KMS-11 (cell line): ENCODE measurements around the gene ZNF689.
A peak's percentile ranks its signal among the peaks of the same experiment; 100 is the strongest.

ENCODE experiments used
- H2AFZ ChIP-seq: fragments of 200-600 bp; sonication (generic); 2 replicates; pipeline ENCODE4 v1.6.1; 2016; ENCODE audit warnings: antibody characterized with exemption, mixed run types, low read depth
- H3K27ac ChIP-seq: fragments of 200-600 bp; sonication (generic); 2 replicates; pipeline ENCODE4 v1.6.1; 2016; ENCODE audit warnings: mild to moderate bottlenecking, mixed run types
- H3K27me3 ChIP-seq: fragments of 200-600 bp; sonication (generic); 2 replicates; pipeline ENCODE4 v1.6.1; 2017; ENCODE audit warnings: mild to moderate bottlenecking, low read depth, mixed run types, moderate library complexity; ENCODE audit not compliant: insufficient read depth
- H3K36me3 ChIP-seq: fragments of 200-600 bp; sonication (generic); 2 replicates; pipeline ENCODE4 v1.6.1; 2017; ENCODE audit warnings: mild to moderate bottlenecking, mixed run types; ENCODE audit not compliant: insufficient read depth
- H3K4me1 ChIP-seq: fragments of 200-600 bp; sonication (generic); 2 replicates; pipeline ENCODE4 v1.6.1; 2016; ENCODE audit warnings: mild to moderate bottlenecking, low read depth, mixed run types; ENCODE audit not compliant: poor library complexity, severe bottlenecking
- H3K4me2 ChIP-seq: fragments of 200-600 bp; sonication (generic); 2 replicates; pipeline ENCODE4 v1.7.0; 2016; ENCODE audit warnings: mild to moderate bottlenecking, mixed run types
- H3K4me3 ChIP-seq: fragments of 200-600 bp; sonication (generic); IDR thresholded peaks from 2 replicates; pipeline ENCODE4 v1.6.1; 2017; ENCODE audit warnings: low read depth, low read length, mixed read lengths; ENCODE audit not compliant: insufficient read depth
- H3K79me2 ChIP-seq: fragments of 200-600 bp; sonication (generic); 2 replicates; pipeline ENCODE4 v1.6.1; 2016; ENCODE audit warnings: low read depth, mixed run types; ENCODE audit not compliant: insufficient read depth
- H3K9ac ChIP-seq: fragments of 200-600 bp; sonication (generic); 2 replicates; pipeline ENCODE4 v1.6.1; 2016; ENCODE audit warnings: mild to moderate bottlenecking, mixed run types
- H4K20me1 ChIP-seq: fragments of 200-600 bp; sonication (generic); 2 replicates; pipeline ENCODE4 v1.6.1; 2016; ENCODE audit warnings: mild to moderate bottlenecking, mixed run types; ENCODE audit not compliant: insufficient read depth
- TF ChIP-seq, protein P1 (sequence below): fragments of 200-600 bp; sonication (generic); conservative IDR thresholded peaks from 2 replicates; pipeline ENCODE4 v1.6.1; 2017; ENCODE audit warnings: low read depth, mild to moderate bottlenecking, antibody characterized with exemption, low read length, moderate library complexity, mixed read lengths

ZNF689 gene

GRCh38 chr16:30574678-30575077, 35.5 kb downstream of the ZNF689 start:
- Histone ChIP-seq H3K27ac (no peak overlapping the region), H3K4me1 (peaks cover 34% of the 10 kb centered on the region), H4K20me1 (no peaks in the 10 kb centered on the region), H3K9ac (no peak overlapping the region), H2AFZ (no peak overlapping the region), H3K79me2 (peaks cover 22% of the 10 kb centered on the region), H3K27me3 (no peaks in the 10 kb centered on the region), H3K4me3 (no peak overlapping the region), H3K4me2 (no peak overlapping the region), H3K36me3 (no peaks in the 10 kb centered on the region)
- TF ChIP-seq, protein P1, sequence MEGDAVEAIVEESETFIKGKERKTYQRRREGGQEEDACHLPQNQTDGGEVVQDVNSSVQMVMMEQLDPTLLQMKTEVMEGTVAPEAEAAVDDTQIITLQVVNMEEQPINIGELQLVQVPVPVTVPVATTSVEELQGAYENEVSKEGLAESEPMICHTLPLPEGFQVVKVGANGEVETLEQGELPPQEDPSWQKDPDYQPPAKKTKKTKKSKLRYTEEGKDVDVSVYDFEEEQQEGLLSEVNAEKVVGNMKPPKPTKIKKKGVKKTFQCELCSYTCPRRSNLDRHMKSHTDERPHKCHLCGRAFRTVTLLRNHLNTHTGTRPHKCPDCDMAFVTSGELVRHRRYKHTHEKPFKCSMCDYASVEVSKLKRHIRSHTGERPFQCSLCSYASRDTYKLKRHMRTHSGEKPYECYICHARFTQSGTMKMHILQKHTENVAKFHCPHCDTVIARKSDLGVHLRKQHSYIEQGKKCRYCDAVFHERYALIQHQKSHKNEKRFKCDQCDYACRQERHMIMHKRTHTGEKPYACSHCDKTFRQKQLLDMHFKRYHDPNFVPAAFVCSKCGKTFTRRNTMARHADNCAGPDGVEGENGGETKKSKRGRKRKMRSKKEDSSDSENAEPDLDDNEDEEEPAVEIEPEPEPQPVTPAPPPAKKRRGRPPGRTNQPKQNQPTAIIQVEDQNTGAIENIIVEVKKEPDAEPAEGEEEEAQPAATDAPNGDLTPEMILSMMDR, result no peak

DNA sequence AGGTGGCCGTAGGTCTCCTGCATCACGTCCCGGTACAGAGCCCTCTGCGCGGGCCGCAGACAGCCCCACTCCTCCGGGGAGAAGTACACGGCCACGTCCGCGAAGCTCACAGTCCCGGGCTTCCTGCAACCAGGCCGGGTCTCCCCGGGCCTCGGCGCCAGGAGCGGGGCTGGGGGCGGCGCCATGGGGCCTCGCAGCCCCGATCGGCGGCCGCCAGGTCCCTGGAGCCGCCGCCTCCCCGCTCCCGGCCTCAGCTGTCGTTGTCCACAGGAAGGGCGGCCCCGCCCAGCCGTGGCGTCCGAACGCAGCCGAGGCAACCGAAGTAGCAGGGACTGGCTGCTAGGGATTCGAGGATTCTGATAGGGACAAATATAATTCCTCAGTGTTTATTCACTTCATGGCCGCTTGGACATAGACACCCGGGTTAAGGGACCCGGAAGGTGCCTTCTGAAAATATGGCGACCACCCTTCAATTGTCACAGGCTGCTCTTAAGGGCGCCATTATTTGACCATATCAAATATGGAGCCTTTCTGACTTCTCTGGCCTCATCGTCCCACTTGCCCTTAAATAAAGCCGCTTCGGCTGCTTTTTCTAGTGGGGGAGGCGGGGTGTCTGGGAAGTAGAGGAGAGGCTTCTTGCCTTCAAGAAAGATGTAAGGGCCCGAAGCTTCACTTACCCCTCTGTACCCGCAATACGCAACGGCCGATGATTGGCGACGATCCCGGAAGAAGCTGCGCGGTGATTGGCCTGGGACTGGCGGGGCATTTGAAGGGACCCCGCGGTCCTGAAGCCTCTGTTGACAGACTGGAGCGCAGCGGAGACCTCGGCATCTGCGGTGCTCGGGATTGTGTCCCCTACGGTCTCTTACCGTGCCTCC, 38.5 kb downstream of the ZNF689 start, which contains the start of gene ZNF688:
ZNF688 (minus strand) TSS at position 270 of the 878 bp plus-strand sequence; CDS start at position 185, 85 bp downstream.
- peak within 1 kb of the TSS; percentile 86 for H2AFZ ChIP-seq
- peaks cover 62% of the 10 kb centered on the region for H3K4me1 ChIP-seq
- H4K20me1 ChIP-seq, result no peaks in the 10 kb centered on the region
- peak within 1 kb of the TSS; percentile 81 for H3K4me2 ChIP-seq
- no peaks in the 10 kb centered on the region for H3K36me3 ChIP-seq
- H3K9ac ChIP-seq, result peak within 1 kb of the TSS; percentile 92
- TF ChIP-seq, protein P1, result no peak
- H3K27me3 ChIP-seq, result no peaks in the 10 kb centered on the region
- H3K79me2 ChIP-seq, result peaks cover 22% of the 10 kb centered on the region
- H3K4me3 ChIP-seq, result no peak within 1 kb of the TSS
- peak within 1 kb of the TSS; percentile 83 for H3K27ac ChIP-seq

DNA sequence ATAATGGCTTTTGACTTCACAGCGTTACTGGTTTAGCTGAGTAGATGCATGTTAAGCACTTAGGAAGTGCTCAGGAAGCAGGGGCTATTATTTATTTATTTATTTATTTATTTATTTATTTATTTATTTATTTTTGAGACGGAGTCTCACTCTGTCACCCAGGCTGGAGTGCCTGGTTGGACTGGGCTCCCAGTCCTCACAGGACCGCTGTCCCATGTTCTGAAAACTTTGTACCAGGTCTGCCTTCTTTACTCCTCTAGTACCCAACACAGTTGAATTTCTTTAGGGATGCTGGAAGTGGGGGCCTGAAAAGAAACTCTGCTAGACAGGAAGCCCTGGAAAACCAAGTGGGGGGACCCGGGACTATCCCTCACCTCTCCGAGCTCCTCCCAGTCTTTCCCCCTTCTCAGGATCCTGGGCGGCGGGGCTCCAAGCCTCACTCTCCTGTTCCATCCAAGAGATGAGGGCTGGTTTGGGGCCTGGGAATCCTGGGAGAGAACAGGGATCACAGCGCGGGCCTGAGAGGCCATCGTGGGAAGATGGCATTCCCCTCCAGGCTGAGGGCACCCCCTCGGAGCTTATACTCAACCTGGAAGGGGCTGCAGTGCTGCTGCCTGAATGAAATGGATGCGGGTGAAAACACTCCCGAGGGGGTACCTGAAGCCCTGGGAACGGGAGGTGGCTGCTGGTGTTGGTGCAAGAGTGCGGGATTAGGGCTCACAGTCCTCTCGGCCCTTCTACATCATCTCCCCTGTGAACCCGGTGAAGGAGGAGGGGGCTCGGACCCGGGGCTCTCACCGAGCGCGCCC, 39.3 kb downstream of the ZNF689 start:
- TF ChIP-seq, protein P1, result no peak
- Histone ChIP-seq H3K4me2 (peak overlapping the region; percentile 81), H3K27ac (peak overlapping the region; percentile 83), H2AFZ (peak overlapping the region; percentile 86), H3K4me1 (peaks cover 70% of the 10 kb centered on the region), H4K20me1 (no peaks in the 10 kb centered on the region), H3K36me3 (no peaks in the 10 kb centered on the region), H3K79me2 (peaks cover 22% of the 10 kb centered on the region), H3K4me3 (no peak overlapping the region), H3K9ac (peak overlapping the region; percentile 92), H3K27me3 (no peaks in the 10 kb centered on the region)

DNA sequence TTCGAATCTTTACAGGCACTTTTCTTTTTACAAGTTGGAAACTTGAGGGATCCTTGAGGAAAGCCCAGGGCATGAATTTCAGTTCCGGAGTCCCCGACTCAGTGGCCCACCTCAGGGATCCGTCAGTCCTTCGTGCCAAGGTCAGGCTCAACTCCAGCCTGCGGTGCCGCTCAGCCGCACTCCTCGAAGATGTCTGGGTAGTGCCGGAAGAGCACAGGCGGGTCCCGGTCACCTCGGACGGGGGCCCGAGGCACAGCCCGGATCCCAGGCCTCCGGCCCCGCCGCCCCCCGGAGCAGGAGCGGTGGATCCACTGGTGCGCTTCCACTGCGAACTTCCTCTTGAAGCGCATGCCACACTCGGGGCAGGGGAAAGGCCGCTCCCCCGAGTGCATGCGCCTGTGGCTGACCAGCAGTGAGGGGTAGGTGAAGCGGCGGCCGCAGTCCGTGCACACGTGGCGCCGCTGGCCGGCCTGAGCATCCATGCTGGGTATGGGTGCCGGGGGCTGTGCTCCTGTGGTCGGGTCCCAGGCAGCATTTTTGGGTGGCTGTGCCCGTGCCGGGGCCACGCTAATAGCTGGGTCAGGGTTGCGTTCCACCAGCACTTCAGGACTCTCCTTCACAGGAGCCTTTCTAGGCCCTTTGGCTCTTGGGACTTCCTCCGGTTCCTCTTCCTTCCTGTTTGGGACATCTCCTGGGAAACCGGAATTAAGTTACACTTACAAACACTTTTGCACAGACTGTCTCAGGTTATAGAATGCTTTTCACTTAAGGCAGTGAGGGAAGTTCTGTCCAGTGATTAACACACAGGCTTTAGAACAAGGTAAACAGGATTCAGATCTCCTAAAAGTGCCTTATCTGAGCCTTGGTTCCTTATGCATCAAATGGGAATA, 40.2 kb downstream of the ZNF689 start:
- no peak overlapping the region for H3K9ac ChIP-seq
- H3K4me3 ChIP-seq, result no peak overlapping the region
- H3K79me2 ChIP-seq, result peaks cover 18% of the 10 kb centered on the region
- H3K27ac ChIP-seq, result no peak overlapping the region
- H4K20me1 ChIP-seq, result no peaks in the 10 kb centered on the region
- no peak overlapping the region for H2AFZ ChIP-seq
- TF ChIP-seq, protein P1, result no peak
- H3K4me2 ChIP-seq, result no peak overlapping the region
- H3K27me3 ChIP-seq, result no peaks in the 10 kb centered on the region
- H3K36me3 ChIP-seq, result no peaks in the 10 kb centered on the region
- H3K4me1 ChIP-seq, result peaks cover 62% of the 10 kb centered on the region
